Stomach smooth muscle (tissue), 2 donors: ENCODE results near the gene ETFB.
"Not testable (repeated sequence)": the region's sequence is repeated elsewhere in the genome, so short reads cannot be mapped to it uniquely, and the experiment has no call there.

Experiments
- H3K27ac ChIP-seq: one replicate; pipeline ENCODE4 v1.7.0; 2013; ENCODE audit warnings: mild to moderate bottlenecking, low read length, inconsistent platforms
- H3K27me3 ChIP-seq, 2 donors: one replicate each; pipeline ENCODE4 v1.7.0; 2013; ENCODE audit warnings: low read length in 2 of 2; ENCODE audit not compliant: insufficient read depth in 2 of 2, control insufficient read depth in 1 of 2
- H3K36me3 ChIP-seq, 2 donors: one replicate each; pipeline ENCODE4 v1.7.0; 2013; ENCODE audit warnings: low read length in 2 of 2; ENCODE audit not compliant: control insufficient read depth in 2 of 2, insufficient read depth in 2 of 2
- H3K4me1 ChIP-seq: one replicate; pipeline ENCODE4 v1.7.0; 2013; ENCODE audit warnings: low read length; ENCODE audit not compliant: control insufficient read depth, insufficient read depth
- H3K4me3 ChIP-seq, 2 donors: one replicate each; pipeline ENCODE4 v1.7.0; 2013; ENCODE audit warnings: low read length in 2 of 2
- H3K9ac ChIP-seq, 2 donors: one replicate each; pipeline ENCODE4 v1.7.0; 2013; ENCODE audit warnings: low read length in 2 of 2, mild to moderate bottlenecking in 1 of 2
- H3K9me3 ChIP-seq, 2 donors: one replicate each; pipeline ENCODE4 v1.7.0; 2013; ENCODE audit warnings: low read length in 2 of 2; ENCODE audit not compliant: control insufficient read depth in 2 of 2
- donor health status: healthy.
- donor health status: Pancreatic carcinoma.

ETFB gene

GRCh38 chr19:51365965-51366388 is at the start of gene ETFB:
TSS of gene ETFB (minus strand) at chr19:51366388. CDS start at chr19:51366326, 62 bp downstream.
- Histone ChIP-seq H3K27me3 (no peaks in the 10 kb centered on the region), H3K4me1 (peaks cover 52% of the 10 kb centered on the region), H3K9ac (peak within 1 kb of the TSS; percentile 96), H3K36me3 (no peaks in the 10 kb centered on the region), H3K9me3 (no peaks in the 10 kb centered on the region), H3K27ac (peak within 1 kb of the TSS; percentile 99), H3K4me3 (peak within 1 kb of the TSS; percentile 85 to 91)

- H3K4me1 ChIP-seq: no peaks in the 10 kb centered on the region
- peaks cover 4 to 7% of the 10 kb centered on the region in 2 donors for H3K27me3 ChIP-seq
- no peaks in the 10 kb centered on the region for H3K36me3 ChIP-seq
- no peak overlapping the region for H3K27ac ChIP-seq
- no peaks in the 10 kb centered on the region for H3K9me3 ChIP-seq
- no peak overlapping the region for H3K4me3 ChIP-seq
- no peak overlapping the region for H3K9ac ChIP-seq
These were observed 49.0 kb upstream of the ETFB start for GRCh38 chr19:51415187-51415586.

GRCh38 chr19:51410950-51411748 is 45.0 kb upstream of the ETFB start:
- Histone ChIP-seq H3K27me3 (peaks cover 2 to 4% of the 10 kb centered on the region in 2 donors), H3K4me3 (no peak overlapping the region), H3K4me1 (no peaks in the 10 kb centered on the region), H3K36me3 (no peaks in the 10 kb centered on the region), H3K9me3 (peaks cover 0 to 2% of the 10 kb centered on the region in 2 donors), H3K27ac (no peak overlapping the region), H3K9ac (no peak overlapping the region)

GRCh38 chr19:51407511-51408131 is 41.4 kb upstream of the ETFB start:
- Histone ChIP-seq H3K4me3 (no peak overlapping the region), H3K9me3 (peaks cover 0 to 3% of the 10 kb centered on the region in 2 donors), H3K27ac (no peak overlapping the region)

GRCh38 chr19:51402117-51402516 is 35.9 kb upstream of the ETFB start:
- peaks cover 4 to 9% of the 10 kb centered on the region in 2 donors for H3K9me3 ChIP-seq
- H3K27me3 ChIP-seq: no peaks in the 10 kb centered on the region
- H3K4me1 ChIP-seq: no peaks in the 10 kb centered on the region
- H3K9ac ChIP-seq: no peak overlapping the region
- no peak overlapping the region for H3K4me3 ChIP-seq
- no peaks in the 10 kb centered on the region for H3K36me3 ChIP-seq
- no peak overlapping the region for H3K27ac ChIP-seq

More at GRCh38 chr19:51407511-51408131, 41.4 kb upstream of the ETFB start:
- Histone ChIP-seq H3K4me1 (no peaks in the 10 kb centered on the region), H3K27me3 (peaks cover 0 to 4% of the 10 kb centered on the region in 2 donors), H3K36me3 (no peaks in the 10 kb centered on the region), H3K9ac (no peak overlapping the region)

- not testable (repeated sequence) for H3K27me3 ChIP-seq, H3K9me3 ChIP-seq, H3K4me1 ChIP-seq, H3K4me3 ChIP-seq, H3K27ac ChIP-seq, H3K36me3 ChIP-seq, H3K9ac ChIP-seq
These were observed 33.7 kb upstream of the ETFB start for GRCh38 chr19:51399936-51400335.

GRCh38 chr19:51399231-51399630 is 33.0 kb upstream of the ETFB start:
- Histone ChIP-seq H3K27ac (no peak overlapping the region), H3K27me3 (no peaks in the 10 kb centered on the region), H3K4me3 (no peak overlapping the region), H3K36me3 (no peaks in the 10 kb centered on the region), H3K4me1 (peaks cover 6% of the 10 kb centered on the region), H3K9me3 (peaks cover 4 to 6% of the 10 kb centered on the region in 2 donors), H3K9ac (no peak overlapping the region)

GRCh38 chr19:51398096-51398704 is 32.0 kb upstream of the ETFB start:
- no peak overlapping the region for H3K27ac ChIP-seq
- no peaks in the 10 kb centered on the region for H3K27me3 ChIP-seq
- H3K36me3 ChIP-seq: no peaks in the 10 kb centered on the region
- peaks cover 11% of the 10 kb centered on the region for H3K4me1 ChIP-seq
- H3K9me3 ChIP-seq: peaks cover 4 to 6% of the 10 kb centered on the region in 2 donors
- no peak overlapping the region for H3K4me3 ChIP-seq
- H3K9ac ChIP-seq: no peak overlapping the region

GRCh38 chr19:51397453-51397852 is 31.3 kb upstream of the ETFB start:
- not testable (repeated sequence) for H3K9ac ChIP-seq, H3K36me3 ChIP-seq, H3K4me3 ChIP-seq, H3K27me3 ChIP-seq, H3K9me3 ChIP-seq, H3K27ac ChIP-seq
- H3K4me1 ChIP-seq: peaks cover 11% of the 10 kb centered on the region

GRCh38 chr19:51396175-51396574 is 30.0 kb upstream of the ETFB start:
- H3K4me1 ChIP-seq: peaks cover 11% of the 10 kb centered on the region
- H3K36me3 ChIP-seq: no peaks in the 10 kb centered on the region
- no peak overlapping the region for H3K9ac ChIP-seq
- H3K4me3 ChIP-seq: no peak overlapping the region
- no peak overlapping the region for H3K27ac ChIP-seq
- H3K27me3 ChIP-seq: no peaks in the 10 kb centered on the region
- no peaks in the 10 kb centered on the region for H3K9me3 ChIP-seq
